Colonic mucosa (tissue), 4 donors: ENCODE measurements around the gene MRO. TPM values are rescaled to one million over a fixed set of nuclear protein-coding genes. Genes with fewer than 3 reads are reported as not detected.

Experiments
- DNase-seq: peaks from one replicate; pipeline ENCODE4 v3.0.0-alpha.2; 2020
- H3K27ac ChIP-seq: fragments of 200-600 bp; one replicate; pipeline ENCODE4 v1.8.0; 2021
- H3K27me3 ChIP-seq: fragments of 200-600 bp; one replicate; pipeline ENCODE4 v1.8.0; 2021
- H3K36me3 ChIP-seq: fragments of 200-600 bp; one replicate; pipeline ENCODE4 v1.8.0; 2021
- H3K4me1 ChIP-seq: fragments of 200-600 bp; one replicate; pipeline ENCODE4 v1.8.0; 2021; ENCODE audit warnings: mild to moderate bottlenecking
- H3K4me3 ChIP-seq: fragments of 200-600 bp; one replicate; pipeline ENCODE4 v1.8.0; 2021
- H3K9ac ChIP-seq, 2 donors: one replicate each; pipeline ENCODE4 v1.7.0; 2013; ENCODE audit warnings: control low read depth in 2 of 2, low read depth in 2 of 2, low read length in 2 of 2
- H3K9me3 ChIP-seq: fragments of 200-600 bp; one replicate; pipeline ENCODE4 v1.8.0; 2021
- intact Hi-C: fragments of 100-400 bp; cut with DNase I; formaldehyde crosslinking; loops from one replicate; pipeline ENCODE4 v1.14.1; 2022
- total RNA-seq, 2 donors: library from RNA; stranded (reverse); fragmentation: NEBNext Ultra II Directional in 1 of 2; extraction: Animal tissue kit (Norgen Biotek cat#: 25700) in 1 of 2; gene quantifications; one replicate each; pipeline ENCODE4 v1.2.1, GENCODE V29; 2021
- TF ChIP-seq, protein P1 (sequence below): fragments of 200-600 bp; IDR thresholded peaks from one replicate; pipeline ENCODE4 v1.8.0; 2022; ENCODE audit warnings: antibody characterized with exemption, mild to moderate bottlenecking
- donor health status: healthy.
- donor health status: DM: no; HTN: no; CAD: no.
- donor health status: DM: no; HTN: no; CAD: no.

The MRO gene
- total RNA-seq, 2 donors from 2014 or later: 0.05 to 0.21 TPM

- Histone ChIP-seq H3K27me3 (no peaks in the 10 kb centered on the region), H3K4me1 (no peaks in the 10 kb centered on the region), H3K36me3 (no peaks in the 10 kb centered on the region), H3K9ac (no peak overlapping the region), H3K9me3 (no peaks in the 10 kb centered on the region), H3K4me3 (no peak overlapping the region), H3K27ac (no peak overlapping the region)
- TF ChIP-seq, protein P1, sequence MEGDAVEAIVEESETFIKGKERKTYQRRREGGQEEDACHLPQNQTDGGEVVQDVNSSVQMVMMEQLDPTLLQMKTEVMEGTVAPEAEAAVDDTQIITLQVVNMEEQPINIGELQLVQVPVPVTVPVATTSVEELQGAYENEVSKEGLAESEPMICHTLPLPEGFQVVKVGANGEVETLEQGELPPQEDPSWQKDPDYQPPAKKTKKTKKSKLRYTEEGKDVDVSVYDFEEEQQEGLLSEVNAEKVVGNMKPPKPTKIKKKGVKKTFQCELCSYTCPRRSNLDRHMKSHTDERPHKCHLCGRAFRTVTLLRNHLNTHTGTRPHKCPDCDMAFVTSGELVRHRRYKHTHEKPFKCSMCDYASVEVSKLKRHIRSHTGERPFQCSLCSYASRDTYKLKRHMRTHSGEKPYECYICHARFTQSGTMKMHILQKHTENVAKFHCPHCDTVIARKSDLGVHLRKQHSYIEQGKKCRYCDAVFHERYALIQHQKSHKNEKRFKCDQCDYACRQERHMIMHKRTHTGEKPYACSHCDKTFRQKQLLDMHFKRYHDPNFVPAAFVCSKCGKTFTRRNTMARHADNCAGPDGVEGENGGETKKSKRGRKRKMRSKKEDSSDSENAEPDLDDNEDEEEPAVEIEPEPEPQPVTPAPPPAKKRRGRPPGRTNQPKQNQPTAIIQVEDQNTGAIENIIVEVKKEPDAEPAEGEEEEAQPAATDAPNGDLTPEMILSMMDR: no peak
- intact Hi-C loops: no loop called here
- no peak for DNase-seq
Measured at GRCh38 chr18:50776383-50776782, 43.4 kb downstream of the MRO start.

GRCh38 chr18:50775726-50776125 lies 44.1 kb downstream of the MRO start:
- DNase-seq: no peak
- Histone ChIP-seq H3K36me3 (no peaks in the 10 kb centered on the region), H3K9me3 (no peaks in the 10 kb centered on the region), H3K4me3 (no peak overlapping the region), H3K9ac (no peak overlapping the region), H3K4me1 (no peaks in the 10 kb centered on the region), H3K27me3 (no peaks in the 10 kb centered on the region), H3K27ac (no peak overlapping the region)
- TF ChIP-seq, protein P1: no peak
- intact Hi-C loops: no loop called here

GRCh38 chr18:50775207-50775606 lies 44.6 kb downstream of the MRO start:
- Histone ChIP-seq H3K9me3 (no peaks in the 10 kb centered on the region), H3K36me3 (no peaks in the 10 kb centered on the region), H3K4me3 (no peak overlapping the region), H3K27me3 (no peaks in the 10 kb centered on the region), H3K4me1 (no peaks in the 10 kb centered on the region), H3K27ac (no peak overlapping the region), H3K9ac (no peak overlapping the region)
- DNase-seq: no peak
- TF ChIP-seq, protein P1: no peak
- intact Hi-C loops: no loop called here

GRCh38 chr18:50769463-50769862 lies 50.4 kb downstream of the MRO start:
- TF ChIP-seq, protein P1: no peak
- Histone ChIP-seq H3K9ac (no peak overlapping the region), H3K9me3 (no peaks in the 10 kb centered on the region)

DNA sequence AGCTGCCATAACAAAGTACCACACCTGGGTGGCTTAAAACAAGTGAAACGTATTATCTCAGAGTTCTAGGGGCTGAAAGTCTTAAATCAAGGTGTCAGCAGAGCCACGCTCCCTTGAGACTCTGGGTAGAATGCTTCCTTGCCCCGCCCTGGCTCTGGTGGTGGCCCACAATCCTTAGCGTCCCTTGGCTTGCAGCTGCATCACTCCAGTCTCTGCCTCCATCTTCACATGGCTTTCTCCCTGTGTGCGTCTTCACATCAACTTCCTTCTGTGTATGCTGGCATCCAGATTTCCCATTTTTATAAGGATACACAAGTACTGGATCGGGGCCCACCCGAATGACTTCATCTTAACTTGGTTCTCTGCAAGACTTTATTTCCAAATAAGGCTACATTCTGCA lies 62.5 kb downstream of the MRO start:
- intact Hi-C loops: no loop called here
- Histone ChIP-seq H3K36me3 (no peaks in the 10 kb centered on the region), H3K27me3 (no peaks in the 10 kb centered on the region), H3K27ac (no peak overlapping the region), H3K4me1 (no peaks in the 10 kb centered on the region), H3K9me3 (no peaks in the 10 kb centered on the region), H3K9ac (no peak overlapping the region), H3K4me3 (no peak overlapping the region)
- DNase-seq: peak; percentile 27
- TF ChIP-seq, protein P1: no peak

More at GRCh38 chr18:50769463-50769862, 50.4 kb downstream of the MRO start:
- no peaks in the 10 kb centered on the region for H3K27me3 ChIP-seq
- intact Hi-C loops: no loop called here
- no peak overlapping the region for H3K27ac ChIP-seq
- H3K4me1 ChIP-seq: no peaks in the 10 kb centered on the region
- H3K4me3 ChIP-seq: no peak overlapping the region
- DNase-seq: no peak
- no peaks in the 10 kb centered on the region for H3K36me3 ChIP-seq

GRCh38 chr18:50754297-50754696 lies 65.5 kb downstream of the MRO start:
- no peak for DNase-seq
- Histone ChIP-seq H3K27ac (no peak overlapping the region), H3K4me3 (no peak overlapping the region), H3K9me3 (no peaks in the 10 kb centered on the region), H3K36me3 (no peaks in the 10 kb centered on the region), H3K4me1 (no peaks in the 10 kb centered on the region), H3K27me3 (no peaks in the 10 kb centered on the region), H3K9ac (no peak overlapping the region)
- intact Hi-C loops: no loop called here
- TF ChIP-seq, protein P1: no peak
